ENCODE data around the gene NDOR1. TPM values are rescaled to one million over a fixed set of nuclear protein-coding genes. Genes with fewer than 3 reads are reported as not detected.

The NDOR1 gene
- total and polyA plus RNA-seq, 5 donors from 2014 or later, result 3.9 to 30.0 (median 5.3) TPM

DNA sequence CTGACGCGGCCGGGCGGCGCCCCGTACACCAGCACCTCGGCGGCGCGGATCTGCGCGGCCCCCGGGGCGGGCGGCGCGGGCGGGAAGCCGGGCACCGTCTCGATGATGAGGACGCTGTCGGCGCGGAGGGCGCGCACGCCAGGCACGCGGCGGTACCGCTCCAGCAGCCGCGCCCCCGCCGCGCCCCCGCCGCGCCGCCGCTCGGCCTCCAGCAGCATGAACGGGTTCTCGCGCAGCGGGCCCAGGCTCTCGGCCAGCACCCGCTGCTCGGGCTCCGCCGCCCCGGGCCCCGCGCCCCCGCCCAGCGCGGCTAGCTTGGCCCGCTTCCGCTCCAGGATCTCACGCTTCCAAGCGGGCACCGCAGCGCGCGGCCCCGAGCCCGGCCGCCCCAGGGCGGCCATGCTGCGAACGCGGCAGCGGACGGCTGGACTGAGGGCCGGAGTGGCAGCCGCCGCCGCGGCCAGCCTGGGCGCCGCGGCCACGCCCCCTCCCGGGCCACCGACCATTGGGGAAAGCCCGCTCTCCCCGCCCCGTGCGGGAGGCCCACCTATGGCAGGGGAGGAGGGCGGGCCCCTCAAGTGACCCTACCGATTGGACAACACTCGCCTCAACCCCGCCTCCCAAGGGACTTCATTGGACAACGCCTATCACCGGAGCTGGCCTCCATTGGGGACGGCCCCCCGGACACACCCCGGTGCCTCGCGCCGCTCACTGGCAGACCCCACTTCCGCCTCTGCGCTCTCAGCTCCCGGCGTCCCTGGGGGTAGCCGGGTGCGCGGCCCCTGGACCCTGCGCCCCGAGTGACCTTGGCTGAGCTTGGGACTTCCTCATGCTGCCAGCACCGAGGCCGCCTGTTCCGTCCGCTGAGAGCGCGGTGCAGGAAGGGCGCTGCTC is 4.9 kb upstream of the NDOR1 start, which contains the start of gene TPRN:
Gene TPRN (minus strand): TSS at position 431 of the 894 bp plus-strand sequence. CDS start 30 bp downstream, at position 401.
- H3K27me3 ChIP-seq (ENCODE audit: control insufficient read depth, insufficient read depth, low read length), result no peaks in the 10 kb centered on the region
- no peaks in the 10 kb centered on the region for H3K36me3 ChIP-seq (ENCODE audit: control insufficient read depth, insufficient read depth, low read length)
- H3K36me3 Mint-ChIP-seq, result no peaks in the 10 kb centered on the region
- peak; percentile 96 to 97 for ATAC-seq (ENCODE audit: low read depth in 2 of 2)
- peak within 1 kb of the TSS; percentile 84 for H3K27ac ChIP-seq (ENCODE audit: insufficient read depth, low read length, poor library complexity, severe bottlenecking)
- DNase-seq, result peak; percentile 98 to 99 (median 98)
- no peaks in the 10 kb centered on the region for H3K9me3 Mint-ChIP-seq
- no peaks in the 10 kb centered on the region for H3K9me3 ChIP-seq (ENCODE audit: control insufficient read depth in 2 of 2, low read length in 2 of 2)
- no peaks in the 10 kb centered on the region for H3K27me3 Mint-ChIP-seq
- H3K4me3 ChIP-seq (ENCODE audit: low read depth, low read length), result peak within 1 kb of the TSS; percentile 44
- peaks cover 0 to 41% (median 14%) of the 10 kb centered on the region in 4 donors for H3K4me1 Mint-ChIP-seq
- peak within 1 kb of the TSS; percentile 85 to 95 (median 90) for H3K4me3 Mint-ChIP-seq
- peak within 1 kb of the TSS in 2 of 3 donors; percentile 56 to 88 for H3K27ac Mint-ChIP-seq
- H3K4me1 ChIP-seq (ENCODE audit: control insufficient read depth, insufficient read depth, low read length, poor library complexity, severe bottlenecking), result peaks cover 33% of the 10 kb centered on the region

- Mint-ChIP-seq H3K4me3 (peak overlapping the region; percentile 85 to 95 (median 90)), H3K27ac (peak overlapping the region in 2 of 3 donors; percentile 56 to 88), H3K27me3 (no peaks in the 10 kb centered on the region), H3K9me3 (no peaks in the 10 kb centered on the region), H3K36me3 (no peaks in the 10 kb centered on the region), H3K4me1 (peaks cover 0 to 49% (median 18%) of the 10 kb centered on the region in 4 donors)
- H3K9me3 ChIP-seq (ENCODE audit: control insufficient read depth in 2 of 2, low read length in 2 of 2), result no peaks in the 10 kb centered on the region
- H3K27ac ChIP-seq (ENCODE audit: insufficient read depth, low read length, poor library complexity, severe bottlenecking), result peak overlapping the region; percentile 84
- ATAC-seq (ENCODE audit: low read depth in 2 of 2), result no peak
- no peak for DNase-seq
- H3K36me3 ChIP-seq (ENCODE audit: control insufficient read depth, insufficient read depth, low read length), result no peaks in the 10 kb centered on the region
- peaks cover 41% of the 10 kb centered on the region for H3K4me1 ChIP-seq (ENCODE audit: control insufficient read depth, insufficient read depth, low read length, poor library complexity, severe bottlenecking)
- H3K27me3 ChIP-seq (ENCODE audit: control insufficient read depth, insufficient read depth, low read length), result no peaks in the 10 kb centered on the region
- peak overlapping the region; percentile 44 for H3K4me3 ChIP-seq (ENCODE audit: low read depth, low read length)
Measured at GRCh38 chr9:137201205-137201868, 4.2 kb upstream of the NDOR1 start.

- DNase-seq (no peak), ATAC-seq (ENCODE audit: low read depth in 2 of 2) (no peak)
- Histone ChIP-seq H3K4me3 (ENCODE audit: low read depth, low read length) (no peak overlapping the region), H3K9me3 (ENCODE audit: control insufficient read depth in 2 of 2, low read length in 2 of 2) (no peaks in the 10 kb centered on the region), H3K36me3 (ENCODE audit: control insufficient read depth, insufficient read depth, low read length) (no peaks in the 10 kb centered on the region), H3K27ac (ENCODE audit: insufficient read depth, low read length, poor library complexity, severe bottlenecking) (no peak overlapping the region), H3K27me3 (ENCODE audit: control insufficient read depth, insufficient read depth, low read length) (no peaks in the 10 kb centered on the region), H3K4me1 (ENCODE audit: control insufficient read depth, insufficient read depth, low read length, poor library complexity, severe bottlenecking) (peaks cover 48% of the 10 kb centered on the region)
- peak overlapping the region in 2 of 4 donors; percentile 36 to 96 for H3K4me3 Mint-ChIP-seq
- H3K27ac Mint-ChIP-seq, result no peak overlapping the region
- peaks cover 7% of the 10 kb centered on the region for H3K36me3 Mint-ChIP-seq
- H3K9me3 Mint-ChIP-seq, result no peaks in the 10 kb centered on the region
- peaks cover 0 to 64% (median 30%) of the 10 kb centered on the region in 4 donors for H3K4me1 Mint-ChIP-seq
- H3K27me3 Mint-ChIP-seq, result no peaks in the 10 kb centered on the region
Measured at GRCh38 chr9:137202966-137203365, 2.5 kb upstream of the NDOR1 start.

DNA sequence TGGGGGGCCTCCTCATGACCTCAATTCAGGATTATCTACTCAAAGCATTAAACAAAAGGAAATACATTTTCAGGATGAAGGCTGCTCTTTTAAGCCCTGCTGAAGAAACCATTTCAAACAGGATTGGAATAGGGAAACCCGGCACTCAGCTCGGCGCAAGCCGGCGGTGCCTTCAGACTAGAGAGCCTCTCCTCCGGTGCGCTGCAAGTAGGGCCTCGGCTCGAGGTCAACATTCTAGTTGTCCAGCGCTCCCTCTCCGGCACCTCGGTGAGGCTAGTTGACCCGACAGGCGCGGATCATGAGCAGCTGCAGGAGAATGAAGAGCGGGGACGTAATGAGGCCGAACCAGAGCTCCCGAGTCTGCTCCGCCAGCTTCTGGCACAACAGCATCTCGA is 772 bp upstream of the NDOR1 start:
- Mint-ChIP-seq H3K36me3 (peaks cover 13% of the 10 kb centered on the region), H3K27ac (peak overlapping the region; percentile 90 to 97 (median 94)), H3K4me1 (peaks cover 0 to 59% (median 30%) of the 10 kb centered on the region in 4 donors), H3K27me3 (no peaks in the 10 kb centered on the region), H3K9me3 (no peaks in the 10 kb centered on the region), H3K4me3 (peak overlapping the region; percentile 90 to 96 (median 93))
- ATAC-seq (ENCODE audit: low read depth in 2 of 2) (no peak), DNase-seq (no peak)
- H3K27ac ChIP-seq (ENCODE audit: insufficient read depth, low read length, poor library complexity, severe bottlenecking), result peak overlapping the region; percentile 83
- no peaks in the 10 kb centered on the region for H3K27me3 ChIP-seq (ENCODE audit: control insufficient read depth, insufficient read depth, low read length)
- H3K9me3 ChIP-seq (ENCODE audit: control insufficient read depth in 2 of 2, low read length in 2 of 2), result no peaks in the 10 kb centered on the region
- no peaks in the 10 kb centered on the region for H3K36me3 ChIP-seq (ENCODE audit: control insufficient read depth, insufficient read depth, low read length)
- peaks cover 42% of the 10 kb centered on the region for H3K4me1 ChIP-seq (ENCODE audit: control insufficient read depth, insufficient read depth, low read length, poor library complexity, severe bottlenecking)
- H3K4me3 ChIP-seq (ENCODE audit: low read depth, low read length), result peak overlapping the region; percentile 79

DNA sequence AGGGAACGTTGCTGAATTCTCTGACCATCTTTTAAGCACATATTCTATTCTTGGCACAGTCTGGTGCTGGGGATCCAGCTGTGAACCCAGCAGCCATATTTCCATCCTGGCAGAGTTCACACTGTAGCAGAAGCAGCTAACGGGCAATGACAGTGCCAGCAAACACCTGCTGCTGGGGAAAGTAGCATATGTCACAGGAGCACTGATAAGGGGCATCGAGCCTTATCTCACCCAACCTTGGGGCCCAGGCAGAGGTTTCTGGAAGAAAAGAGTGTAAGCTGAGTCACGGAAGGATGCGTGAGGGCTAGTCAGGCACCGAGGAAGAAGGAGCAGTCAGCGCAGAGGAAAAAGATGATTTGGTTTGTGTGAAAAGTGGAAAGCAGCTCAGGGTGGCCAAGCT is 1.1 kb downstream of the NDOR1 start:
- Histone ChIP-seq H3K9me3 (ENCODE audit: control insufficient read depth in 2 of 2, low read length in 2 of 2) (no peaks in the 10 kb centered on the region), H3K36me3 (ENCODE audit: control insufficient read depth, insufficient read depth, low read length) (peaks cover 5% of the 10 kb centered on the region), H3K4me1 (ENCODE audit: control insufficient read depth, insufficient read depth, low read length, poor library complexity, severe bottlenecking) (peaks cover 34% of the 10 kb centered on the region), H3K27me3 (ENCODE audit: control insufficient read depth, insufficient read depth, low read length) (no peaks in the 10 kb centered on the region), H3K27ac (ENCODE audit: insufficient read depth, low read length, poor library complexity, severe bottlenecking) (peak overlapping the region; percentile 83), H3K4me3 (ENCODE audit: low read depth, low read length) (peak overlapping the region; percentile 87)
- DNase-seq (no peak), ATAC-seq (ENCODE audit: low read depth in 2 of 2) (no peak)
- Mint-ChIP-seq H3K9me3 (peaks cover 0 to 1% (median 0%) of the 10 kb centered on the region in 7 donors), H3K36me3 (peaks cover 13% of the 10 kb centered on the region), H3K27ac (peak overlapping the region; percentile 81 to 92 (median 90)), H3K4me3 (peak overlapping the region; percentile 91 to 96 (median 93)), H3K27me3 (no peaks in the 10 kb centered on the region), H3K4me1 (peaks cover 0 to 50% (median 28%) of the 10 kb centered on the region in 4 donors)

GRCh38 chr9:137211532-137211931 is 6.0 kb downstream of the NDOR1 start:
- Histone ChIP-seq H3K4me3 (ENCODE audit: low read depth, low read length) (no peak overlapping the region), H3K27me3 (ENCODE audit: control insufficient read depth, insufficient read depth, low read length) (no peaks in the 10 kb centered on the region), H3K27ac (ENCODE audit: insufficient read depth, low read length, poor library complexity, severe bottlenecking) (no peak overlapping the region), H3K4me1 (ENCODE audit: control insufficient read depth, insufficient read depth, low read length, poor library complexity, severe bottlenecking) (peaks cover 5% of the 10 kb centered on the region), H3K9me3 (ENCODE audit: control insufficient read depth in 2 of 2, low read length in 2 of 2) (no peaks in the 10 kb centered on the region), H3K36me3 (ENCODE audit: control insufficient read depth, insufficient read depth, low read length) (peaks cover 5% of the 10 kb centered on the region)
- Mint-ChIP-seq H3K36me3 (peaks cover 13% of the 10 kb centered on the region), H3K4me1 (peaks cover 0 to 13% (median 10%) of the 10 kb centered on the region in 4 donors), H3K27me3 (no peaks in the 10 kb centered on the region), H3K4me3 (peak overlapping the region in 1 of 4 donors; percentile 76), H3K27ac (peak overlapping the region in 1 of 3 donors; percentile 76), H3K9me3 (peaks cover 0 to 1% (median 0%) of the 10 kb centered on the region in 7 donors)
- DNase-seq, result no peak
- no peak for ATAC-seq (ENCODE audit: low read depth in 2 of 2)

- Mint-ChIP-seq H3K27me3 (no peaks in the 10 kb centered on the region), H3K9me3 (peaks cover 0 to 1% (median 0%) of the 10 kb centered on the region in 7 donors), H3K36me3 (peaks cover 7% of the 10 kb centered on the region), H3K27ac (no peak overlapping the region), H3K4me1 (peaks cover 0 to 3% (median 3%) of the 10 kb centered on the region in 4 donors), H3K4me3 (no peak overlapping the region)
- Histone ChIP-seq H3K27me3 (ENCODE audit: control insufficient read depth, insufficient read depth, low read length) (no peaks in the 10 kb centered on the region), H3K4me3 (ENCODE audit: low read depth, low read length) (no peak overlapping the region), H3K36me3 (ENCODE audit: control insufficient read depth, insufficient read depth, low read length) (peaks cover 5% of the 10 kb centered on the region), H3K4me1 (ENCODE audit: control insufficient read depth, insufficient read depth, low read length, poor library complexity, severe bottlenecking) (no peaks in the 10 kb centered on the region), H3K27ac (ENCODE audit: insufficient read depth, low read length, poor library complexity, severe bottlenecking) (no peak overlapping the region), H3K9me3 (ENCODE audit: control insufficient read depth in 2 of 2, low read length in 2 of 2) (no peaks in the 10 kb centered on the region)
- DNase-seq (no peak), ATAC-seq (ENCODE audit: low read depth in 2 of 2) (no peak)
Measured at GRCh38 chr9:137212520-137212919, 7.0 kb downstream of the NDOR1 start.

Data from CD4-positive, CD25-positive, alpha-beta regulatory T cell (primary cell).